HG03103 (cell line): ENCODE data around the gene GPR142.

Experiments used
- ATAC-seq: cut with Tn5 transposase; IDR thresholded peaks from one replicate; pipeline ENCODE4 v1.9.1; 2021; ENCODE audit warnings: low read depth; ENCODE audit not compliant: unreplicated experiment

Gene GPR142, protein sequence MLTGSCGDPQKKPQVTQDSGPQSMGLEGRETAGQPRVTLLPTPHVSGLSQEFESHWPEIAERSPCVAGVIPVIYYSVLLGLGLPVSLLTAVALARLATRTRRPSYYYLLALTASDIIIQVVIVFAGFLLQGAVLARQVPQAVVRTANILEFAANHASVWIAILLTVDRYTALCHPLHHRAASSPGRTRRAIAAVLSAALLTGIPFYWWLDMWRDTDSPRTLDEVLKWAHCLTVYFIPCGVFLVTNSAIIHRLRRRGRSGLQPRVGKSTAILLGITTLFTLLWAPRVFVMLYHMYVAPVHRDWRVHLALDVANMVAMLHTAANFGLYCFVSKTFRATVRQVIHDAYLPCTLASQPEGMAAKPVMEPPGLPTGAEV

GRCh38 chr17:74367206-74367605, at the start of gene GPR142:
TSS of gene GPR142 (plus strand) at chr17:74367506. CDS start at chr17:74369541, 2,035 bp downstream.
- no peak for ATAC-seq

GRCh38 chr17:74318391-74318790, 48.9 kb upstream of the GPR142 start:
- ATAC-seq, result no peak

GRCh38 chr17:74324521-74324920, 42.8 kb upstream of the GPR142 start:
- ATAC-seq, result no peak

GRCh38 chr17:74325376-74325742, 41.9 kb upstream of the GPR142 start:
- ATAC-seq, result no peak

- no peak for ATAC-seq
Measured at GRCh38 chr17:74325743-74326379, 41.4 kb upstream of the GPR142 start, which contains the start of gene KIF19. TSS of gene KIF19 (plus strand) at chr17:74326226. CDS start at chr17:74326350, 124 bp downstream.

- ATAC-seq, result no peak
Measured at GRCh38 chr17:74326506-74326905, 40.8 kb upstream of the GPR142 start.

GRCh38 chr17:74328487-74328886, 38.8 kb upstream of the GPR142 start:
- ATAC-seq, result no peak

DNA sequence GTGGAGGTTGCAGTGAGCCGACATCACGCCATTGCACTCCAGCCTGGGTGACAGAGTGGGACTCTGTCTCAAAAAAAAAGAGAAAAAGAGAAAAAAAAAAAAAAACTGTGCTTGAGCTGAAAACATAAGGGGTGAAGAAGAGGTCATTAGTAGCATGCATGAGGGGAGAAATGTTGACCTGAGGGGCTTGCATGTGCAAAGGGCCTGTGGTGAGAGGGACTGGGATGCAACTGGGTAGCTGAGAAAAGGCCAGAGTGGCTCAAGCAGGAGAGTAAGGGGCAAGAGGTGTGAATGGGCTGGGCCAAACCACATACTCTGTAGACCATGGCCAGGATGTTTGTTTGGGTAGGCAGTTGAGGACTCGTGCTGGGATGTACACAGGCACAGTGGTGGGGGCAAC, 37.9 kb upstream of the GPR142 start:
- ATAC-seq, result no peak

GRCh38 chr17:74330446-74330845, 36.9 kb upstream of the GPR142 start:
- no peak for ATAC-seq

- no peak for ATAC-seq
Measured at GRCh38 chr17:74332017-74332650, 35.2 kb upstream of the GPR142 start.

GRCh38 chr17:74332763-74333283, 34.5 kb upstream of the GPR142 start:
- ATAC-seq, result no peak

DNA sequence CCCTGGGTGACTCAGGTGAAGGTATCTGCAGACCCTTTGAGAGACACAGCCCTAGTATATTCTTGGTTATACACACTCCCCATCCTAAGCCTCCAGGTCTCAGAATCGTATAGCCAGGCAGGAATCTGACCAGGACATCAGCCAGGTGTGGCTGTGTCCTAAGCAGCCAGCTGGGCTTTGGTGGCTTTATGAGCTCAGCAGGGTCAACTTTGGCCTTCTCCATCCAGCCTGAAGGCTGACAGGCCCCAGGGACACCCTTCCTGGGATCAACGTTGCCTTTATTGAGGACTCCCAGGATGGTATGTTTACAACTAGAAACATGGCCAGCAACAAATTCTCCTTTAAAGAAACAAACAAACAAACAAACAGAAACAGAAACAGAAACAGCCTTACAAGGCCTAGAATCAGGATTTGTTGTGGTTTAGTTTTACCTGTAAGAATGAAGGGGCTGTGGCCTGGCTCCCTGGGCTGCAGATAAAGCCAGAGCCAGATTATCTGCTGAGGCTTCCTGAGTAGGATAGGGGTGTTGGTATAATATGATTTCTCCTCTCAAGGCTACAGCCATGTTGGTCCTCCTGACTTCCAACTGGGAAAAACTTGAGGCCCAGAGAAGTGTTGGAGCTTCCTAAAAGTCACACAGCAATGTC, 32.8 kb upstream of the GPR142 start:
- ATAC-seq, result no peak

DNA sequence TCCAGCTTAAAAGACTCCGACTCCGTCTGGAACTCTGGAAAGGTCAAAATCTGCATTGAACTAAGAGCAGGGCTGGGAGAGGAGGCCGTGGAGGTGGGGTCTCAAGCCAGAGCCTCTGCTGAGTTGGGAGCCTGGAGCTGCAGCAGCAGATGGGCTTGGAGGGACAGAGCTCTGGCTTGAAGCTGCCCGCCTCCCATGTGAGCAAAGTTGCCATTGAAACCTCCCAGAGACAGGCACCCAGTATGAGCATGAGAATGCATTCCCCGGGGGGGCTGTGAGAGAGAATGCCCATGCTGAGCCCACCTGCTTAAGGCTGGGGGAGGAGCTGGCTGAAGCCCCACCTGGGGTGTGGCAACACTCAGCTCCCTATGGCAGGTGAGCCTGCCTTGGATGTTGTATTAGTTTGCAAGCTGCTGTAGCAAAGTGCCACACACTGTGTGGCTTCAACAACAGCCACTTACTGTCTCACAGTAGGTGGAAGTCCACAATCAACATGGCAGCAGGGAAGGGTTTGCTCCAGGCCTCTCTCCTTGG, 31.7 kb upstream of the GPR142 start:
- no peak for ATAC-seq

GRCh38 chr17:74336307-74336706, 31.0 kb upstream of the GPR142 start:
- ATAC-seq, result no peak

DNA sequence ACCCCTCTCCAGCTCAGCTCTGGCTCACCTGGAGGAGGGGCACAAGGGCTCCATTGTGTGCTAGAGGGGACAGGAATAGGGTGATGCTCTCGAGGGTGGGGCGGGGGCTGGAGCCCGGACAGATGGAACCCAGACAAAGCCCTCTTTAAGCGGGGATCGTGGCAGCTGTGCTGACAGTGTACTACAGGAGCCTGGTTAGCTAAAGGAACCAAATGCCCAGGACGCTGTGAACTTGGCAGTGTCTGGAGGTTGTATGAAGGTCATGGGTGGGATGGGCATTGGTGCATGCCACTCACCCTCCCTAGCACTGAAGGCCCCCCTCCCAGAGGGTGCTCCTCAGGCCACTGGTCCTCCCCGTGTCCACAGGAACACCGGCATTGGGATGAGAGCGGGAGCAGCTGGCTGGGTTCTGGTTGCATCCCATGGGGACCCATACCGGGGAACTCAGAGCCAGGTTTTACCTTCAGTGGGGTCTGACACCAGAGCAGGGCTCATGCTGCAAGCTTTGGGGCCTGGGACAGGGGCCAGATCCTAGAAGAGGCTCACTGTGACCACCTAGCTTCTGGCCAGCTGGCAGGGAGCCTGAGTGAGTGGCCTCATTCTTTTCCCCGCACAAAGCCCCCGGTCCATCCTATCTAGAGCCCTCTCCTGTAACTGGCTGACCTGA, 29.3 kb upstream of the GPR142 start:
- no peak for ATAC-seq

GRCh38 chr17:74339537-74340195, 27.6 kb upstream of the GPR142 start:
- no peak for ATAC-seq

GRCh38 chr17:74340470-74341023, 26.8 kb upstream of the GPR142 start:
- ATAC-seq, result no peak

DNA sequence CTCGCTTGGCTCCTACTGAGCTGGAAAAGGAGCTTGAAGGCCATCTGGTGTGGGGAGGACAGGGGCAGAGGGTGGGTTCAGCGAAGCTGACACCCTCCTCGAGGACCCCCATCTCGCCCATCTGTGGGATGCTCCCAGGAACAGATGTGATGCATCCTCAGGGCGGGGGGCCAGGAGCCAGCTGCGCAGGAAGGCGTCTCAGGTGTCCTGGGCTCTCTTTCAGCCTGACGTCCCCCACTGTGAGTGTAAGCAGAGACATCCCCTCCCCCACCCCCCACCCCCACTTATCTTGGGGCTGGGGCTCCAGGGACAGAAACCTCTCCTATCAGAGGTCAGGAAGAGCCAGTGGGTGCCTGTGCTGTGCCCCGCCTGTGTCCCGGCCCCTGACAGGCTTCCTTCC, 25.1 kb upstream of the GPR142 start:
- no peak for ATAC-seq

- ATAC-seq, result no peak
Measured at GRCh38 chr17:74343121-74343520, 24.2 kb upstream of the GPR142 start.
